GM12878 (cell line): Measurements from ENCODE around the gene PPP1R13B. TPM values are rescaled to one million over a fixed set of nuclear protein-coding genes. Genes with fewer than 3 reads are reported as not detected.
A peak's percentile ranks its signal among the peaks of the same experiment; 100 is the strongest.

ENCODE experiments used
- ATAC-seq: fragments of 200-7000 bp; cut with Tn5 transposase; 3 replicates; pipeline ENCODE4 v1.9.1; 2020; ENCODE audit warnings: mild to moderate bottlenecking, moderate library complexity
- BruUV-seq: library from RNA; stranded (reverse); fragments of 400-500 nt; replicated peaks from 2 replicates; lab custom pipeline; 2021; lab: Mats Ljungman, UMichigan
- CTCF ChIA-PET: fragments of 300-600 bp; sonication (Branson Sonifier 250); formaldehyde crosslinking; extraction: SDS; loops from one replicate; lab custom pipeline; 2021; ENCODE audit warnings: inconsistent platforms; lab: Yijun Ruan, JAX
- POLR2A ChIA-PET: fragments of 350-600 bp; formaldehyde crosslinking; extraction: SDS; loops from one replicate; lab custom pipeline; 2021; ENCODE audit warnings: inconsistent platforms; lab: Charles Lee
- RAD21 ChIA-PET: fragments of 300-600 bp; sonication (Branson Sonifier 250); formaldehyde crosslinking; loops from one replicate; lab custom pipeline; 2023; ENCODE audit warnings: antibody characterized with exemption; ENCODE audit not compliant: unreplicated experiment; lab: Charles Lee
- SMC1A ChIA-PET: fragments of 300-600 bp; sonication (Branson Sonifier 250); formaldehyde crosslinking; loops from one replicate; lab custom pipeline; 2023; ENCODE audit not compliant: unreplicated experiment, uncharacterized antibody; lab: Charles Lee
- DNase-seq: peaks from one replicate; pipeline ENCODE4 v3.0.0-alpha.2; 2011; ENCODE audit warnings: low read depth, low spot score
- FAIRE-seq: peaks from 3 replicates; lab custom pipeline; 2011; peaks lifted over from hg19 to GRCh38; lab: Jason Lieb, UNC
- H2AFZ ChIP-seq: 2 replicates; pipeline ENCODE4 v1.6.0; 2011; ENCODE audit warnings: low read depth, low read length, control low read depth; ENCODE audit not compliant: control insufficient read depth
- H3K27ac ChIP-seq: 2 replicates; pipeline ENCODE4 v1.5.1; 2011; ENCODE audit warnings: control low read depth; ENCODE audit not compliant: control insufficient read depth, insufficient read depth
- H3K27me3 ChIP-seq, 2 experiments: replicated peaks in 1 of 2; 2 replicates each; pipeline versions ENCODE4 v1.6.0 to v1.6.1; 2011; ENCODE audit warnings: low read length in 1 of 2; ENCODE audit not compliant: control insufficient read depth in 2 of 2, insufficient read depth in 2 of 2
- H3K36me3 ChIP-seq, 2 experiments: 2 replicates each; pipeline ENCODE4 v1.5.1; 2011; ENCODE audit warnings: low read length in 1 of 2; ENCODE audit not compliant: control insufficient read depth in 2 of 2, insufficient read depth in 2 of 2
- H3K4me1 ChIP-seq: 2 replicates; pipeline ENCODE4 v1.6.1; 2011; ENCODE audit warnings: mild to moderate bottlenecking, low read length, moderate library complexity, mixed read lengths; ENCODE audit not compliant: control insufficient read depth, insufficient read depth
- H3K4me2 ChIP-seq: 2 replicates; pipeline ENCODE4 v1.6.0; 2011; ENCODE audit warnings: control low read depth; ENCODE audit not compliant: control insufficient read depth, insufficient read depth
- H3K4me3 ChIP-seq: fragments of 200-600 bp; sonication (generic); 2 replicates; pipeline ENCODE4 v1.5.1; 2016
- H3K79me2 ChIP-seq: 2 replicates; pipeline ENCODE4 v1.6.0; 2011; ENCODE audit warnings: low read length; ENCODE audit not compliant: control insufficient read depth, insufficient read depth
- H3K9ac ChIP-seq: 2 replicates; pipeline ENCODE4 v1.8.0; 2011; ENCODE audit warnings: low read length, control low read depth, mixed read lengths; ENCODE audit not compliant: control insufficient read depth, insufficient read depth
- H3K9me3 ChIP-seq: replicated peaks from 3 replicates; pipeline ENCODE4 v1.5.1; 2011; ENCODE audit warnings: mild to moderate bottlenecking, low read length; ENCODE audit not compliant: control insufficient read depth, insufficient read depth
- H4K20me1 ChIP-seq: 2 replicates; pipeline ENCODE4 v1.6.0; 2011; ENCODE audit not compliant: control insufficient read depth, insufficient read depth
- BHLHE40 ChIP-seq, 2 experiments: fragments of 450-650 bp in 1 of 2; IDR thresholded peaks; 2 replicates each; pipeline ENCODE4 v1.6.1; 2011 to 2017; ENCODE audit warnings: low read depth in 2 of 2, borderline replicate concordance in 1 of 2, improper control_type of control experiment in 1 of 2, low read length in 1 of 2, mild to moderate bottlenecking in 1 of 2
- EGR1 ChIP-seq, 2 experiments: IDR thresholded peaks; 1 replicate in 1 of 2; 2 replicates in 1 of 2; pipeline ENCODE4 v1.6.1; 2011 to 2012; ENCODE audit warnings: low read depth in 2 of 2, low read length in 2 of 2, borderline replicate concordance in 1 of 2, mild to moderate bottlenecking in 1 of 2, moderate library complexity in 1 of 2
- EZH2 ChIP-seq: IDR thresholded peaks from 2 replicates; pipeline ENCODE4 v1.6.1; 2012; ENCODE audit warnings: low read depth, mild to moderate bottlenecking, control low read depth, inconsistent platforms, low read length, borderline replicate concordance; ENCODE audit not compliant: control insufficient read depth
- GATAD2B ChIP-seq: fragments of 450-650 bp; conservative IDR thresholded peaks from 2 replicates; pipeline ENCODE4 v1.6.1; 2017; ENCODE audit warnings: low read depth, mild to moderate bottlenecking, moderate library complexity
- IKZF1 ChIP-seq: fragments of 450-650 bp; conservative IDR thresholded peaks from 2 replicates; pipeline ENCODE4 v1.6.1; 2017; ENCODE audit warnings: antibody characterized with exemption, mild to moderate bottlenecking
- LARP7 ChIP-seq: fragments of 450-650 bp; IDR thresholded peaks from 2 replicates; pipeline ENCODE4 v1.6.1; 2017; ENCODE audit warnings: mild to moderate bottlenecking
- RUNX3 ChIP-seq: IDR thresholded peaks from 2 replicates; pipeline ENCODE4 v1.6.1; 2012; ENCODE audit warnings: low read length, inconsistent platforms
- SMARCA5 ChIP-seq: fragments of 450-650 bp; IDR thresholded peaks from 2 replicates; pipeline ENCODE4 v1.6.1; 2017; ENCODE audit warnings: mild to moderate bottlenecking
- WGBS: methylation state at CpG from one replicate; pipeline ENCODE4 v1.1.6; 2016; ENCODE audit warnings: low lambda C conversion rate; ENCODE audit not compliant: insufficient replicate concordance, insufficient coverage; ENCODE audit errors: missing lambda C conversion rate; 5-methylcytosine and 5-hydroxymethylcytosine counted together
- in situ Hi-C: fragments of 300-500 bp; cut with MboI; formaldehyde crosslinking; loops from 9 replicates; pipeline ENCODE4 v1.14.3; 2018; ENCODE audit warnings: mixed read lengths
- intact Hi-C: fragments of 100-400 bp; cut with micrococcal nuclease; formaldehyde crosslinking; loops from one replicate; pipeline ENCODE4 v1.14.2; 2022; ENCODE audit not compliant: unreplicated experiment
- polyA plus RNA-seq, 11 experiments: library from polyadenylated mRNA; depleted of rRNA in 4 of 11; unstranded in 6 of 11; stranded (reverse) in 5 of 11; fragments of >200 nt; fragmentation: Nextera tagmentation in 4 of 11; fragmentation: Illumina TruSeq in 1 of 11; extraction: Ambion mirVana in 4 of 11; extraction: Trizol in 1 of 11; gene quantifications; 1 replicate in 1 of 11; 2 replicates in 10 of 11; pipeline versions ENCODE4 v1.2.1 to v1.2.3, GENCODE V29; 2011 to 2016; ENCODE audit warnings: inconsistent platforms in 2 of 11, missing spikeins in 2 of 11, low read depth in 1 of 11
- total RNA-seq, 4 experiments: library from RNA; depleted of rRNA in 3 of 4; stranded (reverse); fragments of >200 nt in 3 of 4; fragmentation: Illumina TruSeq in 1 of 4; extraction: Trizol in 1 of 4; gene quantifications; 2 replicates each; pipeline versions ENCODE4 v1.2.1 to v1.2.3, GENCODE V29; 2013 to 2021
- TF ChIP-seq, protein P1 (sequence below): fragments of 150-350 bp; IDR thresholded peaks from 2 replicates; pipeline ENCODE4 v1.6.1; 2016; ENCODE audit warnings: low read depth, low read length

Gene PPP1R13B
- total and polyA plus RNA-seq, 10 of the 15 experiments (the other 5 are each of a cell fraction or from before 2014, with no cell fraction given): 0.16 to 8.1 (median 3.2) TPM

DNA sequence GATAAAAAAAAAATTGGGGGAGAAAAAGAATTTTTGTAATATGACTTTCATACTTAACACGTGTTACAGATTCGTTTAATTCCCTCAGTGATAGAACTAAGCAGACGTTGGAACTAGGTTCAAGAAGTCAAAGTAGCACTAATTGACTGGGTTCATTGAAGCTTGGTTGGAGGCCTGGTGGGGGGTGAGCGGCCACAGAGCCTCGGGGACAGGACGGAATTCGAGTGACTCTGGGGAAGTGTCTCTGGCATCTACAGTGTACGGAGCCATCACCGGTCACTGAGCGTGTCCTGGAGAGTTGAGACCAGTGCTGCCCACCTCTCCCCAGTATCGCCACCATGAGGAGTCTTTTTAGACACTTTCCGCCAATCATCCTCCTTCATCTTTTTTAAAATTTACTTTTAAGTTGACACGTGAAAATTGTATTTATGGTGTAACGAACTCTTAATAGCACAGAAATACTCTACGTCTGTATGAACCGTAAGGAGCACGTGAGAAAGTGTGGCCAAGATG is 130.4 kb downstream of the PPP1R13B start (continued):
- TF ChIP-seq, protein P1, sequence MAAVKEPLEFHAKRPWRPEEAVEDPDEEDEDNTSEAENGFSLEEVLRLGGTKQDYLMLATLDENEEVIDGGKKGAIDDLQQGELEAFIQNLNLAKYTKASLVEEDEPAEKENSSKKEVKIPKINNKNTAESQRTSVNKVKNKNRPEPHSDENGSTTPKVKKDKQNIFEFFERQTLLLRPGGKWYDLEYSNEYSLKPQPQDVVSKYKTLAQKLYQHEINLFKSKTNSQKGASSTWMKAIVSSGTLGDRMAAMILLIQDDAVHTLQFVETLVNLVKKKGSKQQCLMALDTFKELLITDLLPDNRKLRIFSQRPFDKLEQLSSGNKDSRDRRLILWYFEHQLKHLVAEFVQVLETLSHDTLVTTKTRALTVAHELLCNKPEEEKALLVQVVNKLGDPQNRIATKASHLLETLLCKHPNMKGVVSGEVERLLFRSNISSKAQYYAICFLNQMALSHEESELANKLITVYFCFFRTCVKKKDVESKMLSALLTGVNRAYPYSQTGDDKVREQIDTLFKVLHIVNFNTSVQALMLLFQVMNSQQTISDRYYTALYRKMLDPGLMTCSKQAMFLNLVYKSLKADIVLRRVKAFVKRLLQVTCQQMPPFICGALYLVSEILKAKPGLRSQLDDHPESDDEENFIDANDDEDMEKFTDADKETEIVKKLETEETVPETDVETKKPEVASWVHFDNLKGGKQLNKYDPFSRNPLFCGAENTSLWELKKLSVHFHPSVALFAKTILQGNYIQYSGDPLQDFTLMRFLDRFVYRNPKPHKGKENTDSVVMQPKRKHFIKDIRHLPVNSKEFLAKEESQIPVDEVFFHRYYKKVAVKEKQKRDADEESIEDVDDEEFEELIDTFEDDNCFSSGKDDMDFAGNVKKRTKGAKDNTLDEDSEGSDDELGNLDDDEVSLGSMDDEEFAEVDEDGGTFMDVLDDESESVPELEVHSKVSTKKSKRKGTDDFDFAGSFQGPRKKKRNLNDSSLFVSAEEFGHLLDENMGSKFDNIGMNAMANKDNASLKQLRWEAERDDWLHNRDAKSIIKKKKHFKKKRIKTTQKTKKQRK: no peak

DNA sequence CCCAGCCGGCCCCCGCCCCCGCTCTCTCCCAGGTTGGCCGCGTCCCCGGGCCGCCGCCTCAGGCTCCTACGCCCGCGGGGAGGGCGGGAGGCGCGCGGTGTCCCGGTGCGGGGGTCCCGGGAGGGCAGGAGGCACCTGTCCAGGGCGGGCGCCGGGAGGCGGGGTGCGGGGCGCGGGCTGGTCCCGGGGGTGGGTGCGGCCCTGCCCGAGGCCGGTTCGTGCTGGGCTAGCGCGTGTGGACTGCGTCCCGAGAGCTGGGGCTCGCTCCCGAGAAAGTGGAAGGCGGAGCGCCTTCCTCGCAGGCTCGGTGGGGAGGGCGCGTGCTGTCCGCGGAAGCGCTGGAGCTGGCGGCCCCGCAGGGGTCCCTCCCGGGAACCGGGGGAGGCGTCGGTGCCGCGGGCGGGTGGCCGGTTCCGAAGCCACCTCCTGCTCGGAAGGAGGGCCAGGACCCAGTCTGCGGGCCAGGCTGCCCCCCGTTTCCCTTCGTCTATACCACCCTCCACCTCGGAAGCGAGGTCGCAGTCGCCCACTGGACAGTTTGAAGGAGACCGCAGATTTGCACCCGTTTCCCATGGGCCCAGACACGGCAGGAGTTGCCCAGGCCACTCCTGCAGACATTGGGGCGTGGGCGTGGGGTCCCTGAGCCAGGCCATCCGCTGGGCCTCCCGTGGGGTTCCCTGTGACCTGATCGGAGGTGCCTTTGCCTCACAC is 131.1 kb downstream of the PPP1R13B start:
- Histone ChIP-seq H3K36me3 (peaks cover 0 to 6% of the 10 kb centered on the region in 2 experiments; a peak in 2 of 4 replicates), H3K4me2 (peak overlapping the region; percentile 78), H3K4me3 (peak overlapping the region; percentile 88), H2AFZ (no peak overlapping the region; the same call in 1 of the 2 replicates), H3K9me3 (no peaks in the 10 kb centered on the region), H3K4me1 (peaks cover 4% of the 10 kb centered on the region; the same call in 1 of the 2 replicates), H3K27ac (peak overlapping the region; percentile 34), H3K9ac (peak overlapping the region; percentile 27), H3K27me3 (no peaks in the 10 kb centered on the region), H3K79me2 (peaks cover 42% of the 10 kb centered on the region), H4K20me1 (no peaks in the 10 kb centered on the region)
- POLR2A ChIA-PET: interaction anchor here (0.6 to 1.0 kb wide), 3 partner anchors 26 to 91 kb away, joined by 3 read pairs; no protein-coding TSS in a partner anchor
- 0 out of 2 replicates have a peak, but pooled peaks have one; percentile 17 for TF ChIP-seq RUNX3
- no peak for TF ChIP-seq EZH2
- peak in 1 of 2 experiments; percentile 23; a peak in 2 of 4 replicates for TF ChIP-seq BHLHE40 (IDR thresholded peaks at IDR 0.05; ENCODE audit: borderline replicate concordance in 1 of 2, low read depth in 2 of 2, low read length in 1 of 2)
- TF ChIP-seq GATAD2B: peak; percentile 13; the same call in 1 of the 2 replicates
- 0 out of 2 replicates have a peak, but pooled peaks have one; percentile 23 for TF ChIP-seq IKZF1
- peak in 1 of 2 experiments; percentile 46; a peak in 1 of 3 replicates for TF ChIP-seq EGR1 (IDR thresholded peaks at IDR 0.05; ENCODE audit: borderline replicate concordance in 1 of 2, low read depth in 2 of 2, low read length in 2 of 2)
- 0 out of 2 replicates have a peak, but pooled peaks have one; percentile 21 for TF ChIP-seq LARP7
- no peak for TF ChIP-seq SMARCA5
- under 1% methylated on average over 36 of the region's 72 CpGs for WGBS
- ATAC-seq: no peak
- FAIRE-seq: no peak
- intact Hi-C loops: no loop called here
- BruUV-seq: no TSS peak
- DNase-seq: no peak
- CTCF ChIA-PET: interaction anchor here (0.6 to 0.7 kb wide), 2 partner anchors 90 to 105 kb away, joined by 3 read pairs; no protein-coding TSS in a partner anchor
- in situ Hi-C loops: no loop called here
- SMC1A ChIA-PET: no interaction called here
- RAD21 ChIA-PET: interaction anchor here (1.0 to 2.4 kb wide), 5 partner anchors 25 to 147 kb away, joined by 3 to 9 read pairs (median 4); no protein-coding TSS in a partner anchor
